Measurements from ENCODE around the gene MYLK3.
A peak's percentile ranks its signal among the peaks of the same experiment; 100 is the strongest.

- peak; percentile 39 for TF ChIP-seq POLR2A (IDR thresholded peaks at IDR 0.05)
- TF ChIP-seq CTCF (IDR thresholded peaks at IDR 0.05) = no peak
- no peak for TF ChIP-seq EP300 (IDR thresholded peaks at IDR 0.05; ENCODE audit: low read depth)
These were observed 41.6 kb upstream of the MYLK3 start for GRCh38 chr16:46789499-46790414.
